WTC11 (cell line): ENCODE data around the gene CLTA. TPM values are rescaled to one million over a fixed set of nuclear protein-coding genes. Genes with fewer than 3 reads are reported as not detected.

ENCODE experiments used
- ATAC-seq: fragments of 200-7000 bp; cut with Tn5 transposase; 2 replicates; pipeline ENCODE4 v1.10.0; 2021; ENCODE audit warnings: mild to moderate bottlenecking, moderate library complexity
- CTCF ChIA-PET: fragments of 300-600 bp; sonication (Branson Sonifier 250); formaldehyde crosslinking; loops from one replicate; lab custom pipeline; 2021; ENCODE audit warnings: antibody characterized with exemption; lab: Charles Lee
- POLR2A ChIA-PET: fragments of 350-600 bp; sonication (Branson Sonifier 250); formaldehyde crosslinking; loops from one replicate; lab custom pipeline; 2021; ENCODE audit warnings: antibody characterized with exemption; lab: Charles Lee
- DNase-seq: peaks from one replicate; pipeline ENCODE4 v3.0.0; 2021; ENCODE audit warnings: low spot score
- H3K27ac Mint-ChIP-seq: 2 replicates; pipeline ENCODE4 v1.8.0; 2021; ENCODE audit warnings: mixed read lengths
- H3K27me3 Mint-ChIP-seq: 2 replicates; pipeline ENCODE4 v1.8.0; 2021; ENCODE audit warnings: low read depth, mild to moderate bottlenecking, moderate library complexity, mixed read lengths
- H3K36me3 Mint-ChIP-seq: 2 replicates; pipeline ENCODE4 v1.8.0; 2021; ENCODE audit warnings: mixed read lengths
- H3K4me1 Mint-ChIP-seq: 2 replicates; pipeline ENCODE4 v1.8.0; 2022; ENCODE audit warnings: mixed read lengths
- H3K4me3 Mint-ChIP-seq: 2 replicates; pipeline ENCODE4 v1.8.0; 2021; ENCODE audit warnings: mild to moderate bottlenecking, moderate library complexity, mixed read lengths
- H3K9me3 Mint-ChIP-seq: 2 replicates; pipeline ENCODE4 v1.8.0; 2021; ENCODE audit warnings: mixed read lengths
- ARID4B ChIP-seq: sonication (generic); formaldehyde crosslinking; IDR thresholded peaks from 2 replicates; pipeline ENCODE4 v1.8.0; 2023; ENCODE audit warnings: missing genetic modification reagents, mild to moderate bottlenecking, borderline replicate concordance
- CTCF ChIP-seq: fragments of 200-600 bp; IDR thresholded peaks from 2 replicates; pipeline ENCODE4 v1.8.0; 2022; ENCODE audit warnings: antibody characterized with exemption
- ERG ChIP-seq: fragments of 250-450 bp; sonication (Bioruptor Pico); IDR thresholded peaks from 2 replicates; pipeline ENCODE4 v1.8.0; 2021; ENCODE audit warnings: mild to moderate bottlenecking
- ETV6 ChIP-seq: sonication (generic); formaldehyde crosslinking; IDR thresholded peaks from 2 replicates; pipeline ENCODE4 v1.8.1; 2022; ENCODE audit warnings: mild to moderate bottlenecking, missing genetic modification reagents
- FOXJ3 ChIP-seq: sonication (generic); formaldehyde crosslinking; IDR thresholded peaks from 2 replicates; pipeline ENCODE4 v1.9.0; 2021; ENCODE audit warnings: missing genetic modification reagents, mild to moderate bottlenecking, borderline replicate concordance
- FOXK1 ChIP-seq: sonication (generic); formaldehyde crosslinking; IDR thresholded peaks from 2 replicates; pipeline ENCODE4 v1.8.0; 2022; ENCODE audit warnings: mild to moderate bottlenecking, moderate library complexity, missing genetic modification reagents
- FOXP4 ChIP-seq: sonication (generic); formaldehyde crosslinking; IDR thresholded peaks from 2 replicates; pipeline ENCODE4 v1.8.0; 2022; ENCODE audit warnings: mild to moderate bottlenecking, missing genetic modification reagents
- GABPB1 ChIP-seq: sonication (generic); formaldehyde crosslinking; IDR thresholded peaks from 2 replicates; pipeline ENCODE4 v1.8.1; 2023; ENCODE audit warnings: mild to moderate bottlenecking, missing genetic modification reagents
- GTF2I ChIP-seq: fragments of 250-450 bp; sonication (Bioruptor Pico); conservative IDR thresholded peaks from 2 replicates; pipeline ENCODE4 v1.4.0; 2021; ENCODE audit warnings: mild to moderate bottlenecking
- NR1H2 ChIP-seq: sonication (generic); formaldehyde crosslinking; IDR thresholded peaks from 2 replicates; pipeline ENCODE4 v1.9.0; 2021; ENCODE audit warnings: mild to moderate bottlenecking, moderate library complexity, missing genetic modification reagents
- PRDM15 ChIP-seq: sonication (generic); formaldehyde crosslinking; IDR thresholded peaks from 2 replicates; pipeline ENCODE4 v1.8.0; 2022; ENCODE audit warnings: missing genetic modification reagents
- TEAD1 ChIP-seq: sonication (generic); formaldehyde crosslinking; IDR thresholded peaks from 2 replicates; pipeline ENCODE4 v1.8.0; 2022; ENCODE audit warnings: mild to moderate bottlenecking, missing genetic modification reagents
- ZMAT4 ChIP-seq: fragments of 250-450 bp; sonication (Bioruptor Pico); IDR thresholded peaks from 2 replicates; pipeline ENCODE4 v1.9.0; 2021; ENCODE audit warnings: mild to moderate bottlenecking
- ZNF232 ChIP-seq: sonication (generic); formaldehyde crosslinking; IDR thresholded peaks from 2 replicates; pipeline ENCODE4 v1.8.0; 2022; ENCODE audit warnings: mild to moderate bottlenecking, missing genetic modification reagents
- total RNA-seq: library from RNA; stranded (reverse); gene quantifications from 3 replicates; pipeline ENCODE4 v1.2.3, GENCODE V29; 2021

CLTA gene
- total RNA-seq, 1 experiment from 2014 or later = 213 TPM

GRCh38 chr9:36207016-36207415, 16.3 kb downstream of the CLTA start:
- Mint-ChIP-seq H3K27ac (no peak overlapping the region), H3K4me3 (no peak overlapping the region), H3K9me3 (no peaks in the 10 kb centered on the region), H3K27me3 (no peaks in the 10 kb centered on the region), H3K36me3 (peaks cover 94% of the 10 kb centered on the region), H3K4me1 (no peaks in the 10 kb centered on the region)
- no peak for ATAC-seq
- POLR2A ChIA-PET = no interaction called here
- no peak for DNase-seq
- no peak for TF ChIP-seq NR1H2 (CRISPR knock-in tag)
- no peak for TF ChIP-seq ERG (CRISPR knock-in tag)
- TF ChIP-seq GABPB1 = no peak
- TF ChIP-seq ETV6 (CRISPR knock-in tag) = no peak
- TF ChIP-seq ZNF232 (CRISPR knock-in tag) = no peak
- no peak for TF ChIP-seq ZMAT4 (CRISPR knock-in tag)
- TF ChIP-seq FOXK1 (CRISPR knock-in tag) = no peak
- TF ChIP-seq FOXJ3 = no peak
- TF ChIP-seq TEAD1 (CRISPR knock-in tag) = no peak
- TF ChIP-seq CTCF = no peak
- no peak for TF ChIP-seq GTF2I
- TF ChIP-seq PRDM15 (CRISPR knock-in tag) = no peak
- no peak for TF ChIP-seq FOXP4 (CRISPR knock-in tag)
- no peak for TF ChIP-seq ARID4B (CRISPR knock-in tag)
- CTCF ChIA-PET = interaction anchor here (1.4 kb wide), 1 partner anchor 184 kb away, joined by 3 read pairs; no protein-coding TSS in a partner anchor
